ENCODE data around the gene TMEM217.

- no peak for TF ChIP-seq CTCF (IDR thresholded peaks at IDR 0.05)
- no peak for TF ChIP-seq GABPA (IDR thresholded peaks at IDR 0.05; ENCODE audit: low read depth)
- no peak for TF ChIP-seq TEAD4 (IDR thresholded peaks at IDR 0.05; ENCODE audit: borderline replicate concordance, insufficient read depth)
- TF ChIP-seq CHD2 (IDR thresholded peaks at IDR 0.05; ENCODE audit: low read length, partially characterized antibody) = no peak
- no peak for TF ChIP-seq REST (IDR thresholded peaks at IDR 0.05; ENCODE audit: low read depth, low read length)
- TF ChIP-seq FOXM1 (IDR thresholded peaks at IDR 0.05; ENCODE audit: low read depth) = no peak
- no peak for TF ChIP-seq IRF3 (IDR thresholded peaks at IDR 0.05; ENCODE audit: low read depth, low read length)
- no peak for TF ChIP-seq MAX (IDR thresholded peaks at IDR 0.05; ENCODE audit: low read depth)
- no peak for TF ChIP-seq RFX5 (IDR thresholded peaks at IDR 0.05; ENCODE audit: low read length)
- TF ChIP-seq POLR2AphosphoS5 (IDR thresholded peaks at IDR 0.05; ENCODE audit: low read depth, low read length) = no peak
- TF ChIP-seq EZH2phosphoT487 (IDR thresholded peaks at IDR 0.05; ENCODE audit: borderline replicate concordance, low read depth) = no peak
Measured at GRCh38 chr6:37289931-37290330, 32.0 kb upstream of the TMEM217 start.

All from SK-N-SH (cell line).